ENCODE data around the gene IL1B. TPM values are rescaled to one million over a fixed set of nuclear protein-coding genes. Genes with fewer than 3 reads are reported as not detected.

IL1B gene
- total RNA-seq, 1 donor from 2014 or later = 0.27 TPM

GRCh38 chr2:112787294-112787693 is 49.3 kb downstream of the IL1B start:
- H3K4me1 ChIP-seq = peaks cover 8% of the 10 kb centered on the region
- no peak for TF ChIP-seq CTCF (IDR thresholded peaks at IDR 0.05; ENCODE audit: borderline replicate concordance)
- H3K27ac ChIP-seq (replicated peaks) = no peak overlapping the region
- no peaks in the 10 kb centered on the region for H3K9me3 ChIP-seq (replicated peaks)
- no peak overlapping the region for H3K4me3 ChIP-seq
- no peak for DNase-seq
- H3K27me3 ChIP-seq (ENCODE audit: low read depth) = no peaks in the 10 kb centered on the region
- intact Hi-C loops (cut with micrococcal nuclease) = no loop called here
- no peaks in the 10 kb centered on the region for H3K36me3 ChIP-seq

- no peaks in the 10 kb centered on the region for H3K9me3 ChIP-seq (replicated peaks)
- H3K4me3 ChIP-seq = no peak within 1 kb of the TSS
- no peaks in the 10 kb centered on the region for H3K36me3 ChIP-seq
- H3K27ac ChIP-seq (replicated peaks) = no peak within 1 kb of the TSS
- no peak for TF ChIP-seq CTCF (IDR thresholded peaks at IDR 0.05; ENCODE audit: borderline replicate concordance)
- H3K4me1 ChIP-seq = peaks cover 8% of the 10 kb centered on the region
- H3K27me3 ChIP-seq (ENCODE audit: low read depth) = no peaks in the 10 kb centered on the region
- no peak for DNase-seq
- intact Hi-C loops (cut with micrococcal nuclease) = no loop called here
Observed at GRCh38 chr2:112784199-112785189, 52.1 kb downstream of the IL1B start, which contains the start of gene IL1A. IL1A (minus strand) TSS chr2:112784493; CDS start chr2:112783770, 723 bp downstream.

- DNase-seq = no peak
- H3K9me3 ChIP-seq (replicated peaks) = no peaks in the 10 kb centered on the region
- no peaks in the 10 kb centered on the region for H3K27me3 ChIP-seq (ENCODE audit: low read depth)
- intact Hi-C loops (cut with micrococcal nuclease) = no loop called here
- H3K36me3 ChIP-seq = no peaks in the 10 kb centered on the region
- H3K4me3 ChIP-seq = no peak overlapping the region
- H3K27ac ChIP-seq (replicated peaks) = no peak overlapping the region
- H3K4me1 ChIP-seq = peaks cover 7% of the 10 kb centered on the region
- no peak for TF ChIP-seq CTCF (IDR thresholded peaks at IDR 0.05; ENCODE audit: borderline replicate concordance)
Observed at GRCh38 chr2:112783187-112783714, 53.3 kb downstream of the IL1B start.

- no peaks in the 10 kb centered on the region for H3K36me3 ChIP-seq
- H3K27ac ChIP-seq (replicated peaks) = no peak overlapping the region
- no peaks in the 10 kb centered on the region for H3K27me3 ChIP-seq (ENCODE audit: low read depth)
- no peak overlapping the region for H3K4me3 ChIP-seq
- no peaks in the 10 kb centered on the region for H3K9me3 ChIP-seq (replicated peaks)
- H3K4me1 ChIP-seq = no peaks in the 10 kb centered on the region
- intact Hi-C loops (cut with micrococcal nuclease) = no loop called here
- DNase-seq = no peak
- no peak for TF ChIP-seq CTCF (IDR thresholded peaks at IDR 0.05; ENCODE audit: borderline replicate concordance)
Observed at GRCh38 chr2:112782234-112782799, 54.3 kb downstream of the IL1B start.

Other genes with a start within 250 kb of the IL1B start
- 10.5 TPM for gene SLC20A1, start 190.8 kb downstream of the IL1B start, total RNA-seq
- not detected for gene NT5DC4, start 115.8 kb downstream of the IL1B start, total RNA-seq
- 0.38 TPM for gene CKAP2L, start 72.2 kb downstream of the IL1B start, total RNA-seq
- not detected for gene IL1A, start 52.3 kb downstream of the IL1B start, total RNA-seq
- gene IL37, start 74.4 kb upstream of the IL1B start, total RNA-seq = not detected
- not detected for gene IL36G, start 141.2 kb upstream of the IL1B start, total RNA-seq
- gene IL36A, start 168.7 kb upstream of the IL1B start, total RNA-seq = not detected
- not detected for gene IL36B, start 216.1 kb upstream of the IL1B start, total RNA-seq
- not detected for gene IL36RN, start 222.4 kb upstream of the IL1B start, total RNA-seq
- not detected for gene IL1F10, start 231.2 kb upstream of the IL1B start, total RNA-seq